ENCODE data around the gene RAB37.

DNA sequence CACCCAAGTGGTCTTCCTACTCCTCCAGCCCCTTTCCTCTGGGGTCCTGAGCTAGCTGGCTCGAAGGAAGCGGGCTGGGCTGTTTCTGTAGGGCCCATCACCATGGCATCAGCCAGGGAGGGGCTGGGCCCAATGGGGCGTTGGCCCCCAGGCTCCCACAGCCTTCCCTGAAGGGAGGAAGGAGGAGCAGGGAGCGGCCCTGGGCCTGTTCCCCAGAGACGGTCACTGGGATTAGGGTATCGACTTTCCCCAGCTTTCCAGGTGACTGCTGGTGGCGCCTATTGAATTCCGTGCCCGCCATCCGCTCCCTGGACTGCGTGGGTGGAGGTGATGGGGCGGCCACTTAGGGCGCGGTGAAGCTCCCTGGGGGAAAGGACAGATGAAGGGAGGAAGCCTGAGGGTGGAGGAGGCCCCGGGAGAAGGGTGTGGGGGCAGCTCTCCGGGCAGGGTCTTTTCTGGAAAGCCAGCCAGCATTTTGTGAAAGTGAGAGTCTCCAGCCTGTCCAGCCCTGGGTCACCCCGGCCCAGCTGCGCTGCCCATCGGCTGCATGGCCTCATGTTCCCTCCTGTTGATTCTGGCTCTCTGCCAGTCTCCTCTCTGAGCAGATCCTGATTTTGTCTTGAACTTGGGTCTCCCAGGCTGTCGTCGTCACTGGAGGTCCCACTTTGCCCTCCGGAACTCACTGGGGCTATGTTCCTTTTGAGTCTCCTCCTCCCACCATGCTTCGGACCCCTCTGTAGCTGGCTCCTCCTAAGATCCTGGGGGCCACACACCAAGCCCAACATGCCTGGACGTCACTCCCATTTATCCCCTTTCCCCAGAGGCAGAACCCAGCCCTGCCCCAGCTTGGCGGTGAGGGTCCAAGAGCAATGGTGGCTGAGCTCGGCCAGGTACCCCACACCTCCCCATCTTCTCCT, 21.1 kb downstream of the RAB37 start:
- no peak for TF ChIP-seq MED1 (CRISPR knock-in tag; IDR thresholded peaks at IDR 0.05; ENCODE audit: borderline replicate concordance)
- no peak for TF ChIP-seq CEBPB (tag; IDR thresholded peaks at IDR 0.05)
- TF ChIP-seq, protein P1, sequence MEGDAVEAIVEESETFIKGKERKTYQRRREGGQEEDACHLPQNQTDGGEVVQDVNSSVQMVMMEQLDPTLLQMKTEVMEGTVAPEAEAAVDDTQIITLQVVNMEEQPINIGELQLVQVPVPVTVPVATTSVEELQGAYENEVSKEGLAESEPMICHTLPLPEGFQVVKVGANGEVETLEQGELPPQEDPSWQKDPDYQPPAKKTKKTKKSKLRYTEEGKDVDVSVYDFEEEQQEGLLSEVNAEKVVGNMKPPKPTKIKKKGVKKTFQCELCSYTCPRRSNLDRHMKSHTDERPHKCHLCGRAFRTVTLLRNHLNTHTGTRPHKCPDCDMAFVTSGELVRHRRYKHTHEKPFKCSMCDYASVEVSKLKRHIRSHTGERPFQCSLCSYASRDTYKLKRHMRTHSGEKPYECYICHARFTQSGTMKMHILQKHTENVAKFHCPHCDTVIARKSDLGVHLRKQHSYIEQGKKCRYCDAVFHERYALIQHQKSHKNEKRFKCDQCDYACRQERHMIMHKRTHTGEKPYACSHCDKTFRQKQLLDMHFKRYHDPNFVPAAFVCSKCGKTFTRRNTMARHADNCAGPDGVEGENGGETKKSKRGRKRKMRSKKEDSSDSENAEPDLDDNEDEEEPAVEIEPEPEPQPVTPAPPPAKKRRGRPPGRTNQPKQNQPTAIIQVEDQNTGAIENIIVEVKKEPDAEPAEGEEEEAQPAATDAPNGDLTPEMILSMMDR (IDR thresholded peaks at IDR 0.05 in 2 of 3, conservative IDR thresholded peaks at IDR 0.05 in 1 of 3; ENCODE audit: insufficient read depth in 2 of 3, low read depth in 1 of 3, low read length in 3 of 3), result no peak
- TF ChIP-seq ZNF589 (CRISPR knock-in tag; IDR thresholded peaks at IDR 0.05; ENCODE audit: low read depth), result no peak

Measured in K562 (cell line).